Ascending aorta (tissue), 2 donors: Measurements from ENCODE around the gene ORC5. TPM values are rescaled to one million over a fixed set of nuclear protein-coding genes. Genes with fewer than 3 reads are reported as not detected.

ENCODE experiments used
- DNase-seq, 2 donors: peaks; one replicate each; pipeline ENCODE4 v3.0.0-alpha.2; 2019; ENCODE audit warnings: low spot score in 2 of 2
- H3K27ac ChIP-seq, 2 donors: fragments of 200-600 bp; sonication (generic); one replicate each; pipeline ENCODE4 v1.5.1; 2016 to 2017; ENCODE audit warnings: mild to moderate bottlenecking in 1 of 2
- H3K27me3 ChIP-seq: fragments of 200-600 bp; sonication (generic); one replicate; pipeline ENCODE4 v1.5.1; 2017
- H3K36me3 ChIP-seq, 2 donors: fragments of 200-600 bp; sonication (generic); one replicate each; pipeline ENCODE4 v1.5.1; 2016
- H3K4me1 ChIP-seq, 2 donors: fragments of 200-600 bp; sonication (generic); one replicate each; pipeline ENCODE4 v1.5.1; 2016 to 2017; ENCODE audit warnings: mild to moderate bottlenecking in 1 of 2
- H3K4me3 ChIP-seq, 2 donors: fragments of 200-600 bp; sonication (generic); one replicate each; pipeline ENCODE4 v1.5.1; 2016 to 2017; ENCODE audit warnings: mild to moderate bottlenecking in 1 of 2
- H3K9me3 ChIP-seq, 2 donors: fragments of 200-600 bp; sonication (generic); one replicate each; pipeline ENCODE4 v1.5.1; 2016
- CTCF ChIP-seq, 3 experiments: fragments of 200-600 bp in 2 of 3; fragments of 450-650 bp in 1 of 3; sonication (generic) in 2 of 3; IDR thresholded peaks; one replicate each; pipeline ENCODE4 v1.5.1; 2016 to 2019; ENCODE audit warnings: antibody characterized with exemption in 3 of 3, mild to moderate bottlenecking in 1 of 3, moderate library complexity in 1 of 3
- intact Hi-C: fragments of 100-400 bp; cut with DNase I; formaldehyde crosslinking; loops from one replicate; pipeline ENCODE4 v1.15.1; 2023
- total RNA-seq: library from RNA; depleted of rRNA; stranded (reverse); fragments of >200 nt; gene quantifications from one replicate; pipeline ENCODE4 v1.1.0, GENCODE V29; 2016

ORC5 gene
- 46.2 TPM for total RNA-seq

- H3K27me3 ChIP-seq: no peaks in the 10 kb centered on the region
- no peak for TF ChIP-seq CTCF (IDR thresholded peaks at IDR 0.05)
- intact Hi-C loops: loop anchor here (10.0 kb wide), 1 partner anchor 1317 kb away; the partner anchor contains the start of gene PUS7
Measured at GRCh38 chr7:104207731-104208420, at the start of gene ORC5. TSS of gene ORC5 (minus strand) at chr7:104208013. CDS start at chr7:104207904, 109 bp downstream.

GRCh38 chr7:104255616-104256015 is 47.8 kb upstream of the ORC5 start:
- TF ChIP-seq CTCF (IDR thresholded peaks at IDR 0.05): no peak
- no peaks in the 10 kb centered on the region for H3K4me1 ChIP-seq
- DNase-seq: no peak

More at GRCh38 chr7:104207731-104208420, at the start of gene ORC5:
- DNase-seq: peak in 1 of 2 donors; percentile 83
- Histone ChIP-seq H3K27ac (peak within 1 kb of the TSS; percentile 78 to 85), H3K9me3 (no peaks in the 10 kb centered on the region), H3K36me3 (peaks cover 5 to 10% of the 10 kb centered on the region in 2 donors), H3K4me3 (peak within 1 kb of the TSS; percentile 72 to 79), H3K4me1 (peaks cover 0 to 13% of the 10 kb centered on the region in 2 donors)

GRCh38 chr7:104255194-104255593 is 47.4 kb upstream of the ORC5 start:
- no peaks in the 10 kb centered on the region for H3K36me3 ChIP-seq
- no peak overlapping the region for H3K27ac ChIP-seq
- H3K4me1 ChIP-seq: no peaks in the 10 kb centered on the region
- TF ChIP-seq CTCF (IDR thresholded peaks at IDR 0.05): no peak
- no peak for DNase-seq
- H3K4me3 ChIP-seq: no peak overlapping the region
- no peaks in the 10 kb centered on the region for H3K27me3 ChIP-seq
- H3K9me3 ChIP-seq: no peaks in the 10 kb centered on the region
- intact Hi-C loops: no loop called here

More at GRCh38 chr7:104255616-104256015, 47.8 kb upstream of the ORC5 start:
- H3K9me3 ChIP-seq: no peaks in the 10 kb centered on the region
- H3K27me3 ChIP-seq: no peaks in the 10 kb centered on the region
- H3K36me3 ChIP-seq: no peaks in the 10 kb centered on the region
- H3K4me3 ChIP-seq: no peak overlapping the region
- no peak overlapping the region for H3K27ac ChIP-seq
- intact Hi-C loops: no loop called here

- no peak for DNase-seq
- no peaks in the 10 kb centered on the region for H3K27me3 ChIP-seq
- no peak overlapping the region for H3K27ac ChIP-seq
- no peak for TF ChIP-seq CTCF (IDR thresholded peaks at IDR 0.05)
- H3K36me3 ChIP-seq: no peaks in the 10 kb centered on the region
- no peaks in the 10 kb centered on the region for H3K4me1 ChIP-seq
- H3K4me3 ChIP-seq: no peak overlapping the region
- intact Hi-C loops: no loop called here
- no peaks in the 10 kb centered on the region for H3K9me3 ChIP-seq
Measured at GRCh38 chr7:104254696-104255095, 46.9 kb upstream of the ORC5 start.

- Histone ChIP-seq H3K27me3 (no peaks in the 10 kb centered on the region), H3K9me3 (no peaks in the 10 kb centered on the region), H3K36me3 (no peaks in the 10 kb centered on the region), H3K27ac (no peak overlapping the region), H3K4me3 (no peak overlapping the region), H3K4me1 (no peaks in the 10 kb centered on the region)
- no peak for DNase-seq
- intact Hi-C loops: no loop called here
- no peak for TF ChIP-seq CTCF (IDR thresholded peaks at IDR 0.05)
Measured at GRCh38 chr7:104252409-104253134, 44.8 kb upstream of the ORC5 start.
